ENCODE results near the gene SSBP3. TPM values are rescaled to one million over a fixed set of nuclear protein-coding genes. Genes with fewer than 3 reads are reported as not detected.

The SSBP3 gene
- total and polyA plus RNA-seq, 2 of the 13 experiments (the other 11 are each of a cell fraction or from before 2014, with no cell fraction given): 8.5 to 17.6 TPM

DNA sequence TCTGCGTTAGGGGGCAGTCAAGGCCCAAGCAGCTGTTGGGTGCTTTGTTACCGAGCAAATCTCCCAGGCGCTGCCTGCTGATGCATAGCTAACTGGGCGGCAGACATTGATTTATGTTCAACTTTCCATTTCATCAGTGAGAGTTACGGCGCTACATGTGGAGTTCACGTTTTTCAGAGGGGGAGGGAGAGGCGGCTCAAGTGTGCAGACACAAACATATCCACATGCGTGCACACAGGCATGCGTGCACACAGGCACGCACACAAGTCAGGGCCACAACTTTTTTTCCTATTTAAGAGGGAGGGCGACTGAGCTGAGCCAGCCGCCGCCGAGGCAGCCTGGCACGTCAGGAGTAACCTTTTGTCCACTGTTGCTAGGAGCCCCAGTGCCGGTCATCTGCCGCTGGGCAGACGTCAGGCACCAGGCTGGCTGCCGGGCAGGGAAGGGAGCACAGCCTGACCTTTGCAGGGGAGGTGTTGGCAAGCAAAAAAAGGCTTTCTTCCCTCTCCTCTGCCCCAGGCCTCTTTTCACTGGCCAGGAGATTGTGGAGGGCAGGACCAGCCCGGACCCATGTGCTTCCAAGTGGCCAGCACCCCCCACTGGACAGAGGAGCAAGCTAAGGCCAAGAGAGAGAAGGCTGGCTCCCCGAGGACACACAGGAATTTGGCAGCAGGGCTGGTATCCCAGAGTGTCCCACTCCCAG, 133.0 kb downstream of the SSBP3 start (continued):
- TF ChIP-seq SKI (IDR thresholded peaks at IDR 0.05; ENCODE audit: partially characterized antibody) (no peak), ZNF274 (CRISPR knock-in tag; IDR thresholded peaks at IDR 0.05) (no peak), ZBED4 (CRISPR knock-in tag; IDR thresholded peaks at IDR 0.05; ENCODE audit: borderline replicate concordance) (no peak), ZNF382 (CRISPR knock-in tag; IDR thresholded peaks at IDR 0.05; ENCODE audit: borderline replicate concordance) (no peak)
- TF ChIP-seq, protein P1, sequence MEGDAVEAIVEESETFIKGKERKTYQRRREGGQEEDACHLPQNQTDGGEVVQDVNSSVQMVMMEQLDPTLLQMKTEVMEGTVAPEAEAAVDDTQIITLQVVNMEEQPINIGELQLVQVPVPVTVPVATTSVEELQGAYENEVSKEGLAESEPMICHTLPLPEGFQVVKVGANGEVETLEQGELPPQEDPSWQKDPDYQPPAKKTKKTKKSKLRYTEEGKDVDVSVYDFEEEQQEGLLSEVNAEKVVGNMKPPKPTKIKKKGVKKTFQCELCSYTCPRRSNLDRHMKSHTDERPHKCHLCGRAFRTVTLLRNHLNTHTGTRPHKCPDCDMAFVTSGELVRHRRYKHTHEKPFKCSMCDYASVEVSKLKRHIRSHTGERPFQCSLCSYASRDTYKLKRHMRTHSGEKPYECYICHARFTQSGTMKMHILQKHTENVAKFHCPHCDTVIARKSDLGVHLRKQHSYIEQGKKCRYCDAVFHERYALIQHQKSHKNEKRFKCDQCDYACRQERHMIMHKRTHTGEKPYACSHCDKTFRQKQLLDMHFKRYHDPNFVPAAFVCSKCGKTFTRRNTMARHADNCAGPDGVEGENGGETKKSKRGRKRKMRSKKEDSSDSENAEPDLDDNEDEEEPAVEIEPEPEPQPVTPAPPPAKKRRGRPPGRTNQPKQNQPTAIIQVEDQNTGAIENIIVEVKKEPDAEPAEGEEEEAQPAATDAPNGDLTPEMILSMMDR (CRISPR knock-in tag; IDR thresholded peaks at IDR 0.05): 0 out of 2 replicates have a peak, but pooled peaks have one; percentile 8
- TF ChIP-seq, protein P2, sequence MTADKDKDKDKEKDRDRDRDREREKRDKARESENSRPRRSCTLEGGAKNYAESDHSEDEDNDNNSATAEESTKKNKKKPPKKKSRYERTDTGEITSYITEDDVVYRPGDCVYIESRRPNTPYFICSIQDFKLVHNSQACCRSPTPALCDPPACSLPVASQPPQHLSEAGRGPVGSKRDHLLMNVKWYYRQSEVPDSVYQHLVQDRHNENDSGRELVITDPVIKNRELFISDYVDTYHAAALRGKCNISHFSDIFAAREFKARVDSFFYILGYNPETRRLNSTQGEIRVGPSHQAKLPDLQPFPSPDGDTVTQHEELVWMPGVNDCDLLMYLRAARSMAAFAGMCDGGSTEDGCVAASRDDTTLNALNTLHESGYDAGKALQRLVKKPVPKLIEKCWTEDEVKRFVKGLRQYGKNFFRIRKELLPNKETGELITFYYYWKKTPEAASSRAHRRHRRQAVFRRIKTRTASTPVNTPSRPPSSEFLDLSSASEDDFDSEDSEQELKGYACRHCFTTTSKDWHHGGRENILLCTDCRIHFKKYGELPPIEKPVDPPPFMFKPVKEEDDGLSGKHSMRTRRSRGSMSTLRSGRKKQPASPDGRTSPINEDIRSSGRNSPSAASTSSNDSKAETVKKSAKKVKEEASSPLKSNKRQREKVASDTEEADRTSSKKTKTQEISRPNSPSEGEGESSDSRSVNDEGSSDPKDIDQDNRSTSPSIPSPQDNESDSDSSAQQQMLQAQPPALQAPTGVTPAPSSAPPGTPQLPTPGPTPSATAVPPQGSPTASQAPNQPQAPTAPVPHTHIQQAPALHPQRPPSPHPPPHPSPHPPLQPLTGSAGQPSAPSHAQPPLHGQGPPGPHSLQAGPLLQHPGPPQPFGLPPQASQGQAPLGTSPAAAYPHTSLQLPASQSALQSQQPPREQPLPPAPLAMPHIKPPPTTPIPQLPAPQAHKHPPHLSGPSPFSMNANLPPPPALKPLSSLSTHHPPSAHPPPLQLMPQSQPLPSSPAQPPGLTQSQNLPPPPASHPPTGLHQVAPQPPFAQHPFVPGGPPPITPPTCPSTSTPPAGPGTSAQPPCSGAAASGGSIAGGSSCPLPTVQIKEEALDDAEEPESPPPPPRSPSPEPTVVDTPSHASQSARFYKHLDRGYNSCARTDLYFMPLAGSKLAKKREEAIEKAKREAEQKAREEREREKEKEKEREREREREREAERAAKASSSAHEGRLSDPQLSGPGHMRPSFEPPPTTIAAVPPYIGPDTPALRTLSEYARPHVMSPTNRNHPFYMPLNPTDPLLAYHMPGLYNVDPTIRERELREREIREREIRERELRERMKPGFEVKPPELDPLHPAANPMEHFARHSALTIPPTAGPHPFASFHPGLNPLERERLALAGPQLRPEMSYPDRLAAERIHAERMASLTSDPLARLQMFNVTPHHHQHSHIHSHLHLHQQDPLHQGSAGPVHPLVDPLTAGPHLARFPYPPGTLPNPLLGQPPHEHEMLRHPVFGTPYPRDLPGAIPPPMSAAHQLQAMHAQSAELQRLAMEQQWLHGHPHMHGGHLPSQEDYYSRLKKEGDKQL (CRISPR knock-in tag; IDR thresholded peaks at IDR 0.05; ENCODE audit: low read depth): no peak
